HG02571 (cell line): ENCODE data around the gene MEAK7.

Experiments
- ATAC-seq: cut with Tn5 transposase; IDR thresholded peaks from one replicate; pipeline ENCODE4 v1.9.1; 2021; ENCODE audit warnings: mild to moderate bottlenecking, moderate library complexity; ENCODE audit not compliant: unreplicated experiment

The MEAK7 gene

GRCh38 chr16:84513666-84514065, 9.2 kb upstream of the MEAK7 start:
- ATAC-seq, result no peak

GRCh38 chr16:84513123-84513522, 8.7 kb upstream of the MEAK7 start:
- ATAC-seq, result no peak

GRCh38 chr16:84511831-84512230, 7.4 kb upstream of the MEAK7 start:
- ATAC-seq, result no peak

GRCh38 chr16:84511180-84511800, 6.8 kb upstream of the MEAK7 start:
- ATAC-seq, result no peak

GRCh38 chr16:84509032-84509950, 4.8 kb upstream of the MEAK7 start:
- ATAC-seq, result no peak

- no peak for ATAC-seq
Measured at GRCh38 chr16:84508502-84508901, 4.0 kb upstream of the MEAK7 start.

- ATAC-seq, result no peak
Measured at GRCh38 chr16:84507011-84507982, 2.8 kb upstream of the MEAK7 start.

- no peak for ATAC-seq
Measured at GRCh38 chr16:84505249-84506187, 1.1 kb upstream of the MEAK7 start.

GRCh38 chr16:84503751-84504395, 586 bp downstream of the MEAK7 start:
- peak; percentile 4 for ATAC-seq

- no peak for ATAC-seq
Measured at GRCh38 chr16:84502581-84502980, 1.9 kb downstream of the MEAK7 start.

GRCh38 chr16:84502075-84502474, 2.4 kb downstream of the MEAK7 start:
- ATAC-seq, result no peak

GRCh38 chr16:84501077-84501735, 3.3 kb downstream of the MEAK7 start:
- ATAC-seq, result no peak

- no peak for ATAC-seq
Measured at GRCh38 chr16:84500531-84500930, 3.9 kb downstream of the MEAK7 start.

GRCh38 chr16:84499638-84500037, 4.8 kb downstream of the MEAK7 start:
- ATAC-seq, result no peak

GRCh38 chr16:84498859-84499620, 5.4 kb downstream of the MEAK7 start:
- ATAC-seq, result no peak

GRCh38 chr16:84498223-84498610, 6.2 kb downstream of the MEAK7 start:
- no peak for ATAC-seq

- no peak for ATAC-seq
Measured at GRCh38 chr16:84497418-84498222, 6.8 kb downstream of the MEAK7 start.
